ENCODE measurements around the gene MEOX1. TPM values are rescaled to one million over a fixed set of nuclear protein-coding genes. Genes with fewer than 3 reads are reported as not detected.
A peak's percentile ranks its signal among the peaks of the same experiment; 100 is the strongest.

Gene MEOX1
- total RNA-seq, 1 donor from 2014 or later: 1.7 TPM

DNA sequence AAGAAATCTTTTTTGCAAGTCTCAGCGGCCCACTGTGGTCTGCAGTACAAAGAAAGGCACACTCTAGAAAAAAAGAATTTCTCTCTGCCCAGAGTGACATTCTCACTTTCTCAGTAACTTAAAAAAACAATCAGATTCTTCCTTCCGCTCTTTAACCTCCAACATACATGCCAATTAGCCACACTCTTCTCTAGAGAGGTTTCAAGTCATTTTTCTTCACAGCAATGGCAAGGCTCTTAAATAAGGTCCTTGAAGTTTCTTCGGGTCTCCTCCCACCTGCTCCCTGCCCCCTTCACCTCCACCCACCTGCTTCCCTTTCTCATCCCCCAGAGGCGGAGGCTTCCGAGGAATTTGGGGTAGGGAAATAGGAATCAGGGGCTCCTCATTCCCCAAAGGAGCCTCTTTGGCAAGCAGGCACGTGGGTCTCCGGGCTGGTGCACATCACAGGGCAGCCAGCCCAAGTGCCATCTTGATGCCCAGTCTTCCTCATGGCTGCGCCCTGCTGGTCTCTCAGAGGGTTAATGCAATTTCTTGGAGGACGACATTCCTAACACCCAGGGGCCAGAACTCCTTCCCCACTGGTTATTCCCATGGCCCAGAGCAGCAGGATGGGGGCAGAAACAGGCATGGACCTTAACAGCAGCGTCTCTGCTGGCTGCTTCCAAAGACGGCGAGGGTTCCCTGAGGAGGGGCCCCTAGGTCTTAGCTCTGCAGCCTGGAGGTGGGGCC is 855 bp upstream of the MEOX1 start:
- H3K27ac Mint-ChIP-seq (ENCODE audit: unreplicated experiment): peak overlapping the region; percentile 67
- H3K4me3 Mint-ChIP-seq: no peak overlapping the region

DNA sequence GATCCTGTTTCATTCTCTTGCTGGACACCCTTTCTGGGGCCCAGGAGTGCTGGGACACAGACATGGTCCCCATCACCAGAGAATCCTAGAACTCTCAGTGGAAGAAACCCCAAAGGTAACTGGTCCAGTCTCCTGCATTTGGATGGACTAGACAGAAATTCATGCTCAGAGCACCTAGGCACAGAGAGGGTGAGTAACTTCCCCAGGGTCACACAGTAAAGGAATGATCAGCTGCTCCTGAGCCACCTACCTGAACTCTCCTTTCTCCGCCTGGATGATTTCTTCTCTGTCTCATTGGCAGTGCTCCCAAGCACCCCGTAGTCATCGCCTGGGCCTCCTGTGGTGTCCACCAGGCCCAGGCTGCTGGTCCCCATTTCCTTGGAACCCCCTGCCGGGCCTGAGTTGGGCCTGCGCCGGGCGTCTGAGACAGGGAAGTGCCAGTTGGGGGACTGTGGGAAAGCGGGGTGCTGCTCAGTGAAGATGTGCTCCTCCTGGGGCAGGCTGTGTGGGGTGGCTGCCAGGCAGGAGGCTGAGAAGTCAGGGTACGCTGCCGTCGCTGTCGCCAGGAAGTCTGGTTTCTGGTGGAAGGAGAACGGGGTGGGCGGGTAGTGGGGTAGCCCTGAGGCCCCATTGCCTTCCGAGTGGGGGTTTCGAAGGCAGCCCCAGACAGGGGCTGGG is 767 bp downstream of the MEOX1 start:
- TF ChIP-seq, protein P1, sequence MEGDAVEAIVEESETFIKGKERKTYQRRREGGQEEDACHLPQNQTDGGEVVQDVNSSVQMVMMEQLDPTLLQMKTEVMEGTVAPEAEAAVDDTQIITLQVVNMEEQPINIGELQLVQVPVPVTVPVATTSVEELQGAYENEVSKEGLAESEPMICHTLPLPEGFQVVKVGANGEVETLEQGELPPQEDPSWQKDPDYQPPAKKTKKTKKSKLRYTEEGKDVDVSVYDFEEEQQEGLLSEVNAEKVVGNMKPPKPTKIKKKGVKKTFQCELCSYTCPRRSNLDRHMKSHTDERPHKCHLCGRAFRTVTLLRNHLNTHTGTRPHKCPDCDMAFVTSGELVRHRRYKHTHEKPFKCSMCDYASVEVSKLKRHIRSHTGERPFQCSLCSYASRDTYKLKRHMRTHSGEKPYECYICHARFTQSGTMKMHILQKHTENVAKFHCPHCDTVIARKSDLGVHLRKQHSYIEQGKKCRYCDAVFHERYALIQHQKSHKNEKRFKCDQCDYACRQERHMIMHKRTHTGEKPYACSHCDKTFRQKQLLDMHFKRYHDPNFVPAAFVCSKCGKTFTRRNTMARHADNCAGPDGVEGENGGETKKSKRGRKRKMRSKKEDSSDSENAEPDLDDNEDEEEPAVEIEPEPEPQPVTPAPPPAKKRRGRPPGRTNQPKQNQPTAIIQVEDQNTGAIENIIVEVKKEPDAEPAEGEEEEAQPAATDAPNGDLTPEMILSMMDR (conservative IDR thresholded peaks at IDR 0.05): no peak
- H3K9me3 Mint-ChIP-seq: no peaks in the 10 kb centered on the region
- H3K4me1 Mint-ChIP-seq: peaks cover 51% of the 10 kb centered on the region
- no peaks in the 10 kb centered on the region for H3K27me3 Mint-ChIP-seq (ENCODE audit: low read depth)
- H3K4me3 Mint-ChIP-seq: no peak overlapping the region
- no peaks in the 10 kb centered on the region for H3K36me3 Mint-ChIP-seq (ENCODE audit: low read depth)
- DNase-seq (ENCODE audit: low read depth, low spot score): no peak
- H3K27ac Mint-ChIP-seq (ENCODE audit: unreplicated experiment): no peak overlapping the region

More for the DNA sequence above, 855 bp upstream of the MEOX1 start:
- Mint-ChIP-seq H3K27me3 (ENCODE audit: low read depth) (no peaks in the 10 kb centered on the region), H3K9me3 (no peaks in the 10 kb centered on the region), H3K4me1 (peaks cover 48% of the 10 kb centered on the region), H3K36me3 (ENCODE audit: low read depth) (no peaks in the 10 kb centered on the region)
- TF ChIP-seq, protein P1 (conservative IDR thresholded peaks at IDR 0.05): no peak
- DNase-seq (ENCODE audit: low read depth, low spot score): no peak

- H3K4me3 Mint-ChIP-seq: peak overlapping the region; percentile 49
- H3K4me1 Mint-ChIP-seq: peaks cover 45% of the 10 kb centered on the region
- H3K27ac Mint-ChIP-seq (ENCODE audit: unreplicated experiment): no peak overlapping the region
Measured at GRCh38 chr17:43659823-43660617, 1.7 kb downstream of the MEOX1 start.

GRCh38 chr17:43658900-43659299 is 2.8 kb downstream of the MEOX1 start:
- Mint-ChIP-seq H3K4me3 (peak overlapping the region; percentile 66), H3K36me3 (ENCODE audit: low read depth) (no peaks in the 10 kb centered on the region), H3K27ac (ENCODE audit: unreplicated experiment) (no peak overlapping the region), H3K9me3 (no peaks in the 10 kb centered on the region), H3K4me1 (peaks cover 39% of the 10 kb centered on the region), H3K27me3 (ENCODE audit: low read depth) (no peaks in the 10 kb centered on the region)
- TF ChIP-seq, protein P1 (conservative IDR thresholded peaks at IDR 0.05): no peak
- no peak for DNase-seq (ENCODE audit: low read depth, low spot score)

More at GRCh38 chr17:43659823-43660617, 1.7 kb downstream of the MEOX1 start:
- no peaks in the 10 kb centered on the region for H3K9me3 Mint-ChIP-seq
- no peak for DNase-seq (ENCODE audit: low read depth, low spot score)
- TF ChIP-seq, protein P1 (conservative IDR thresholded peaks at IDR 0.05): no peak
- H3K36me3 Mint-ChIP-seq (ENCODE audit: low read depth): no peaks in the 10 kb centered on the region
- H3K27me3 Mint-ChIP-seq (ENCODE audit: low read depth): no peaks in the 10 kb centered on the region

GRCh38 chr17:43655693-43656255 is 5.9 kb downstream of the MEOX1 start:
- TF ChIP-seq, protein P1 (conservative IDR thresholded peaks at IDR 0.05): no peak
- no peaks in the 10 kb centered on the region for H3K9me3 Mint-ChIP-seq
- no peaks in the 10 kb centered on the region for H3K36me3 Mint-ChIP-seq (ENCODE audit: low read depth)
- peaks cover 31% of the 10 kb centered on the region for H3K4me1 Mint-ChIP-seq
- no peak for DNase-seq (ENCODE audit: low read depth, low spot score)
- no peak overlapping the region for H3K4me3 Mint-ChIP-seq
- no peaks in the 10 kb centered on the region for H3K27me3 Mint-ChIP-seq (ENCODE audit: low read depth)
- no peak overlapping the region for H3K27ac Mint-ChIP-seq (ENCODE audit: unreplicated experiment)
